Upper lobe of left lung (tissue), 4 donors: ENCODE results near the gene SBSN.

Source experiments
- POLR2A ChIP-seq, 4 donors: fragments of 450-650 bp; IDR thresholded peaks; one replicate each; pipeline ENCODE4 v1.5.1; 2016 to 2017; ENCODE audit warnings: antibody characterized with exemption in 4 of 4, mild to moderate bottlenecking in 2 of 4
- TF ChIP-seq, protein P1 (sequence below), 6 experiments: fragments of 450-650 bp in 4 of 6; fragments of 200-600 bp in 2 of 6; sonication (generic) in 2 of 6; IDR thresholded peaks; one replicate each; pipeline ENCODE4 v1.5.1; 2016 to 2019; ENCODE audit warnings: antibody characterized with exemption in 6 of 6

DNA sequence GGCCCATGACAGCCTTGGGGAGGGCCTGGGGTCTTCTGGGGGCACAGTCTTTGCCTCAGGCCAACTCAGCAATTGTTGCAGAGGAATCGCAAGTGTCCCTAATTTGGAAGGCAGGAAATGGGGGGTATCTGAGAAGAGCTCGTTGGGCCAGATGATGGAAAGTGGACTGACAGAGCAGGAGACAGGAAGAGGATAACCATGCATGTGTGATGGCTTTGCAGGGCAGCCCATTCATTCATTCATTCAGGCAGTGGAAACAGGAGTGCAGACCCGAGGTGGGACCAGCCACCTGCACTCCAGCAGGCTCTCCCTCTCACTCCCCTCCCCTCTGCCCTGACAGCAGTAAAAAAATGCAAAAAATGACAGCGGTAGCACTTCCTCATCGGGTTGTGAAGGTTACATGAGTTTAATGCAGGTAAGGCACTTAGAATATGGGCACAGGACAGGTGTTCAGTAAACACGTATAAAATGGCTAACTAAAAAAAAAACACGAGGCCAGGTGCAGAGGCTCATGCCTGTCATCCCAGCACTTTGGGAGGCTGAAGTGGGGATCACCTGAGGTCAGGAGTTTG, 12.3 kb upstream of the SBSN start:
- TF ChIP-seq, protein P1, sequence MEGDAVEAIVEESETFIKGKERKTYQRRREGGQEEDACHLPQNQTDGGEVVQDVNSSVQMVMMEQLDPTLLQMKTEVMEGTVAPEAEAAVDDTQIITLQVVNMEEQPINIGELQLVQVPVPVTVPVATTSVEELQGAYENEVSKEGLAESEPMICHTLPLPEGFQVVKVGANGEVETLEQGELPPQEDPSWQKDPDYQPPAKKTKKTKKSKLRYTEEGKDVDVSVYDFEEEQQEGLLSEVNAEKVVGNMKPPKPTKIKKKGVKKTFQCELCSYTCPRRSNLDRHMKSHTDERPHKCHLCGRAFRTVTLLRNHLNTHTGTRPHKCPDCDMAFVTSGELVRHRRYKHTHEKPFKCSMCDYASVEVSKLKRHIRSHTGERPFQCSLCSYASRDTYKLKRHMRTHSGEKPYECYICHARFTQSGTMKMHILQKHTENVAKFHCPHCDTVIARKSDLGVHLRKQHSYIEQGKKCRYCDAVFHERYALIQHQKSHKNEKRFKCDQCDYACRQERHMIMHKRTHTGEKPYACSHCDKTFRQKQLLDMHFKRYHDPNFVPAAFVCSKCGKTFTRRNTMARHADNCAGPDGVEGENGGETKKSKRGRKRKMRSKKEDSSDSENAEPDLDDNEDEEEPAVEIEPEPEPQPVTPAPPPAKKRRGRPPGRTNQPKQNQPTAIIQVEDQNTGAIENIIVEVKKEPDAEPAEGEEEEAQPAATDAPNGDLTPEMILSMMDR (IDR thresholded peaks at IDR 0.05) = no peak
- TF ChIP-seq POLR2A (IDR thresholded peaks at IDR 0.05) = no peak
